ENCODE results near the gene PGGHG.
"Not testable (repeated sequence)": the region's sequence is repeated elsewhere in the genome, so short reads cannot be mapped to it uniquely, and the experiment has no call there.

PGGHG gene

GRCh38 chr11:332651-333480, 43.9 kb downstream of the PGGHG start:
- no peak for DNase-seq

- not testable (repeated sequence) for DNase-seq
Observed at GRCh38 chr11:333616-334263, 44.8 kb downstream of the PGGHG start.

- DNase-seq: no peak
Observed at GRCh38 chr11:334264-334994, 45.5 kb downstream of the PGGHG start.

- DNase-seq: no peak
Observed at GRCh38 chr11:335779-336658, 47.1 kb downstream of the PGGHG start.

- DNase-seq: no peak
Observed at GRCh38 chr11:336659-337198, 47.8 kb downstream of the PGGHG start.

- DNase-seq: no peak
Observed at GRCh38 chr11:337711-338110, 48.8 kb downstream of the PGGHG start.

- DNase-seq: no peak
Observed at GRCh38 chr11:339963-340362, 51.0 kb downstream of the PGGHG start.

- no peak for DNase-seq
Observed at GRCh38 chr11:340539-341512, 51.9 kb downstream of the PGGHG start.

GRCh38 chr11:342328-342727, 53.4 kb downstream of the PGGHG start:
- no peak for DNase-seq

- DNase-seq: no peak
Observed at GRCh38 chr11:344836-345578, 56.1 kb downstream of the PGGHG start.

Data from SHP77 treated with DMSO at 0.1 percent for 48 hours (cell line).